T-helper 1 cell treated with Interleukin-12 subunit alpha and Interleukin-12 subunit beta and Interleukin-4 antibody, amounts not matched to agents 30 μg/mL and 1 μg/mL, for 36 hours (primary cell): ENCODE measurements around the gene NIBAN1.

ENCODE experiments used
- H3K27ac Mint-ChIP-seq: one replicate; pipeline ENCODE4 v1.8.0; 2021; ENCODE audit warnings: mild to moderate bottlenecking, mixed read lengths
- H3K27me3 Mint-ChIP-seq: one replicate; pipeline ENCODE4 v1.8.0; 2021; ENCODE audit warnings: low read depth, mixed read lengths
- H3K36me3 Mint-ChIP-seq: one replicate; pipeline ENCODE4 v1.8.0; 2021; ENCODE audit warnings: low read depth, mixed read lengths
- H3K4me1 Mint-ChIP-seq: one replicate; pipeline ENCODE4 v1.8.0; 2021; ENCODE audit warnings: low read depth, mixed read lengths
- H3K4me3 Mint-ChIP-seq: one replicate; pipeline ENCODE4 v1.8.0; 2021; ENCODE audit warnings: mild to moderate bottlenecking, moderate library complexity, mixed read lengths
- H3K9me3 Mint-ChIP-seq: one replicate; pipeline ENCODE4 v1.8.0; 2021; ENCODE audit warnings: mixed read lengths

Gene NIBAN1

GRCh38 chr1:184943998-184944397, 30.3 kb downstream of the NIBAN1 start:
- Mint-ChIP-seq H3K27ac (no peak overlapping the region), H3K4me1 (peaks cover 14% of the 10 kb centered on the region), H3K36me3 (peaks cover 12% of the 10 kb centered on the region), H3K4me3 (no peak overlapping the region), H3K9me3 (no peaks in the 10 kb centered on the region), H3K27me3 (no peaks in the 10 kb centered on the region)

- Mint-ChIP-seq H3K4me3 (no peak overlapping the region), H3K36me3 (peaks cover 12% of the 10 kb centered on the region), H3K9me3 (no peaks in the 10 kb centered on the region), H3K27ac (no peak overlapping the region), H3K4me1 (peaks cover 14% of the 10 kb centered on the region), H3K27me3 (no peaks in the 10 kb centered on the region)
Observed at GRCh38 chr1:184941735-184942134, 32.6 kb downstream of the NIBAN1 start.

GRCh38 chr1:184941410-184941733, 32.9 kb downstream of the NIBAN1 start:
- H3K4me1 Mint-ChIP-seq: peaks cover 14% of the 10 kb centered on the region
- peaks cover 12% of the 10 kb centered on the region for H3K36me3 Mint-ChIP-seq
- H3K27me3 Mint-ChIP-seq: no peaks in the 10 kb centered on the region
- H3K9me3 Mint-ChIP-seq: no peaks in the 10 kb centered on the region
- no peak overlapping the region for H3K27ac Mint-ChIP-seq
- H3K4me3 Mint-ChIP-seq: no peak overlapping the region

GRCh38 chr1:184940694-184941409, 33.5 kb downstream of the NIBAN1 start:
- no peaks in the 10 kb centered on the region for H3K27me3 Mint-ChIP-seq
- peaks cover 10% of the 10 kb centered on the region for H3K36me3 Mint-ChIP-seq
- H3K4me3 Mint-ChIP-seq: no peak overlapping the region
- H3K9me3 Mint-ChIP-seq: no peaks in the 10 kb centered on the region
- H3K27ac Mint-ChIP-seq: no peak overlapping the region
- H3K4me1 Mint-ChIP-seq: peaks cover 9% of the 10 kb centered on the region

GRCh38 chr1:184940226-184940625, 34.1 kb downstream of the NIBAN1 start:
- Mint-ChIP-seq H3K27ac (no peak overlapping the region), H3K4me1 (peaks cover 8% of the 10 kb centered on the region), H3K36me3 (peaks cover 10% of the 10 kb centered on the region), H3K27me3 (no peaks in the 10 kb centered on the region), H3K9me3 (no peaks in the 10 kb centered on the region), H3K4me3 (no peak overlapping the region)

GRCh38 chr1:184937729-184938128, 36.6 kb downstream of the NIBAN1 start:
- Mint-ChIP-seq H3K27me3 (no peaks in the 10 kb centered on the region), H3K4me3 (no peak overlapping the region), H3K4me1 (peaks cover 6% of the 10 kb centered on the region), H3K9me3 (no peaks in the 10 kb centered on the region), H3K27ac (no peak overlapping the region), H3K36me3 (peaks cover 6% of the 10 kb centered on the region)

GRCh38 chr1:184935920-184936798, 38.1 kb downstream of the NIBAN1 start:
- Mint-ChIP-seq H3K36me3 (peaks cover 3% of the 10 kb centered on the region), H3K27ac (no peak overlapping the region), H3K4me1 (no peaks in the 10 kb centered on the region), H3K9me3 (no peaks in the 10 kb centered on the region), H3K27me3 (no peaks in the 10 kb centered on the region), H3K4me3 (no peak overlapping the region)

- H3K27me3 Mint-ChIP-seq: no peaks in the 10 kb centered on the region
- H3K4me3 Mint-ChIP-seq: no peak overlapping the region
- no peak overlapping the region for H3K27ac Mint-ChIP-seq
- peaks cover 3% of the 10 kb centered on the region for H3K36me3 Mint-ChIP-seq
- H3K9me3 Mint-ChIP-seq: no peaks in the 10 kb centered on the region
- H3K4me1 Mint-ChIP-seq: no peaks in the 10 kb centered on the region
Observed at GRCh38 chr1:184933944-184934343, 40.4 kb downstream of the NIBAN1 start.

GRCh38 chr1:184932319-184932718, 42.0 kb downstream of the NIBAN1 start:
- Mint-ChIP-seq H3K4me1 (no peaks in the 10 kb centered on the region), H3K27ac (no peak overlapping the region), H3K4me3 (no peak overlapping the region), H3K27me3 (no peaks in the 10 kb centered on the region), H3K36me3 (peaks cover 3% of the 10 kb centered on the region), H3K9me3 (no peaks in the 10 kb centered on the region)

GRCh38 chr1:184931566-184931965, 42.7 kb downstream of the NIBAN1 start:
- Mint-ChIP-seq H3K36me3 (peaks cover 5% of the 10 kb centered on the region), H3K9me3 (peaks cover 7% of the 10 kb centered on the region), H3K4me1 (no peaks in the 10 kb centered on the region), H3K27me3 (no peaks in the 10 kb centered on the region), H3K27ac (no peak overlapping the region), H3K4me3 (no peak overlapping the region)

- H3K27ac Mint-ChIP-seq: no peak overlapping the region
- H3K9me3 Mint-ChIP-seq: peaks cover 9% of the 10 kb centered on the region
- H3K4me3 Mint-ChIP-seq: no peak overlapping the region
- H3K27me3 Mint-ChIP-seq: no peaks in the 10 kb centered on the region
- H3K36me3 Mint-ChIP-seq: peaks cover 5% of the 10 kb centered on the region
- H3K4me1 Mint-ChIP-seq: no peaks in the 10 kb centered on the region
Observed at GRCh38 chr1:184930645-184931044, 43.7 kb downstream of the NIBAN1 start.

GRCh38 chr1:184930232-184930631, 44.1 kb downstream of the NIBAN1 start:
- no peak overlapping the region for H3K4me3 Mint-ChIP-seq
- H3K9me3 Mint-ChIP-seq: peaks cover 9% of the 10 kb centered on the region
- H3K4me1 Mint-ChIP-seq: no peaks in the 10 kb centered on the region
- peaks cover 5% of the 10 kb centered on the region for H3K36me3 Mint-ChIP-seq
- H3K27me3 Mint-ChIP-seq: no peaks in the 10 kb centered on the region
- H3K27ac Mint-ChIP-seq: no peak overlapping the region

GRCh38 chr1:184929711-184930202, 44.6 kb downstream of the NIBAN1 start:
- no peak overlapping the region for H3K4me3 Mint-ChIP-seq
- H3K27me3 Mint-ChIP-seq: peaks cover 3% of the 10 kb centered on the region
- H3K36me3 Mint-ChIP-seq: peaks cover 5% of the 10 kb centered on the region

GRCh38 chr1:184928394-184928793, 45.9 kb downstream of the NIBAN1 start:
- H3K4me1 Mint-ChIP-seq: no peaks in the 10 kb centered on the region
- H3K9me3 Mint-ChIP-seq: peaks cover 9% of the 10 kb centered on the region
- H3K27me3 Mint-ChIP-seq: peaks cover 14% of the 10 kb centered on the region
- no peak overlapping the region for H3K27ac Mint-ChIP-seq
- H3K4me3 Mint-ChIP-seq: no peak overlapping the region
- peaks cover 2% of the 10 kb centered on the region for H3K36me3 Mint-ChIP-seq

More at GRCh38 chr1:184929711-184930202, 44.6 kb downstream of the NIBAN1 start:
- Mint-ChIP-seq H3K4me1 (no peaks in the 10 kb centered on the region), H3K9me3 (peaks cover 9% of the 10 kb centered on the region), H3K27ac (no peak overlapping the region)
